GM23248 (cell line): ENCODE data around the gene ACAA2.

Experiments
- EZH2 ChIP-seq: fragments of 200-600 bp; sonication (generic); IDR thresholded peaks from 2 replicates; pipeline ENCODE4 v1.6.1; 2018; ENCODE audit warnings: antibody characterized with exemption, mild to moderate bottlenecking; ENCODE audit not compliant: insufficient read depth, poor library complexity, severe bottlenecking
- EZH2phosphoT487 ChIP-seq: fragments of 200-600 bp; sonication (generic); IDR thresholded peaks from 2 replicates; pipeline ENCODE4 v1.6.1; 2018; ENCODE audit warnings: antibody characterized with exemption, moderate library complexity, mild to moderate bottlenecking, low read depth; ENCODE audit not compliant: insufficient read depth

DNA sequence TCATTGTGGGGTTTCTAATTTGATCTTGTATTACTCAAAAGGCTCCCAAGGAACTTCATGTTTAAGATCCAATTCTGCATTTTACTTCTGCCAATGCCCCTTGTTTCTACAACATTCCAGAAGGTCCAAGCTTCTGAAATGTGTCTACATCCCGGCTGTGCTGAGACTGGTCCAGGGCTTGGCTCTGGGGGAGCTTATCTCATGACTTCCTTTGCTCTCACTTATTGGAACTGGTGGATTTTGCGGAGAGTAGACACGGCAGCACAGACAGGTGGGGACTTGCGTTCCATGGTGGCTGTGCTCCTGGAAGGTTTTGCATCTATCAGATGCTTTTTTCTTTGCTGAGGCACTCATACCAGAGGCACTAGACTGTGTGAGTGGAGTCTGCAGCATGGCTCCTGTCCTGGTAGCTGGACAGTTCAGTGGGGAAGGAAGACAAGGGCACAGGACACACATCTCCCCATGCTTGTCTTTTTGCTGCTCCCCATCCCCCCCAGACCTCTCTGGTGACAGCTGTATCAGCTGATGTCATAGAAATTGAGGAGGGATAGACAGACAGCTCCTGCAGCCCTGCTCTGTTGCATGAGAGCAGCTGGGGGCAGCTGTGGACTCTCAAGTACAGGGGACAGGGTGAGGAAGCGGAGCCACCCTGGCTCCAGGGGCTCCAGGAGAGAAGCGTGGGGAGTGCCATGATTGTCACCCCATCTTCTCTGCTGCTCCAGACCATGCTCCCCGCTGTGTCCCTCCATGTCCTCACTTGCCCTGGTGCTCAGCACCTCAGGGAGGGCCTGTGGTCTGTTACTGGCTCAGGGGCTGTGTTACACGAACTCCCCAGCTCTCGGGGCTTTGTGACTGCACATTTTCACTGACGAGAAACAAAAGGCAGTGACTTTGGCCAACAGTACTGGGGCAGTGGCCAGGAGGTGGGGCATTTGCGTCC is 46.0 kb downstream of the ACAA2 start:
- no peak for TF ChIP-seq EZH2
- no peak for TF ChIP-seq EZH2phosphoT487
